GM19240 (cell line): ENCODE results near the gene GPR132.
A peak's percentile ranks its signal among the peaks of the same experiment; 100 is the strongest.

Source experiments
- DNase-seq: peaks from one replicate; pipeline ENCODE4 v3.0.0; 2011; ENCODE audit warnings: low spot score; ENCODE audit not compliant: insufficient read length

Gene GPR132

GRCh38 chr14:105021656-105022275 is 43.5 kb downstream of the GPR132 start:
- no peak for DNase-seq

- peak; percentile 96 for DNase-seq
These were observed 44.2 kb downstream of the GPR132 start, which contains the start of gene CDCA4 for GRCh38 chr14:105020815-105021655. Gene CDCA4 (minus strand): TSS chr14:105021083. CDS start chr14:105011929, 9,154 bp downstream.

GRCh38 chr14:105019861-105020814 is 45.1 kb downstream of the GPR132 start:
- DNase-seq, result no peak

- no peak for DNase-seq
These were observed 46.8 kb downstream of the GPR132 start for GRCh38 chr14:105018414-105018813.

- no peak for DNase-seq
These were observed 49.3 kb downstream of the GPR132 start for GRCh38 chr14:105015905-105016304.

GRCh38 chr14:105015242-105015641 is 50.0 kb downstream of the GPR132 start:
- no peak for DNase-seq

- DNase-seq, result no peak
These were observed 50.6 kb downstream of the GPR132 start for GRCh38 chr14:105014631-105015030.

GRCh38 chr14:105014032-105014431 is 51.2 kb downstream of the GPR132 start:
- no peak for DNase-seq

GRCh38 chr14:105013150-105013785 is 52.0 kb downstream of the GPR132 start:
- DNase-seq, result no peak

- no peak for DNase-seq
These were observed 52.9 kb downstream of the GPR132 start for GRCh38 chr14:105012171-105012985.

- no peak for DNase-seq
These were observed 53.8 kb downstream of the GPR132 start for GRCh38 chr14:105011312-105011990.

GRCh38 chr14:105010891-105011291 is 54.3 kb downstream of the GPR132 start:
- DNase-seq, result no peak

GRCh38 chr14:105010106-105010505 is 55.1 kb downstream of the GPR132 start:
- no peak for DNase-seq

GRCh38 chr14:105007593-105008264 is 57.5 kb downstream of the GPR132 start:
- DNase-seq, result no peak

- no peak for DNase-seq
These were observed 58.2 kb downstream of the GPR132 start for GRCh38 chr14:105006831-105007592.

GRCh38 chr14:105005929-105006830 is 59.0 kb downstream of the GPR132 start:
- no peak for DNase-seq

GRCh38 chr14:105005329-105005928 is 59.8 kb downstream of the GPR132 start:
- no peak for DNase-seq
